Mesodermal cell (in vitro differentiated cells): ENCODE results near the gene INPP4B.

ENCODE experiments used
- H3K27ac ChIP-seq: 2 replicates; pipeline ENCODE4 v1.7.0; 2013; ENCODE audit warnings: mild to moderate bottlenecking, low read depth, low read length, moderate library complexity; ENCODE audit not compliant: severe bottlenecking
- H3K36me3 ChIP-seq: 2 replicates; pipeline ENCODE4 v1.7.1; 2013; ENCODE audit warnings: mild to moderate bottlenecking, low read length, moderate library complexity; ENCODE audit not compliant: control insufficient read depth, insufficient read depth
- H3K4me1 ChIP-seq: one replicate; pipeline ENCODE4 v1.7.1; 2013; ENCODE audit warnings: mild to moderate bottlenecking, low read length; ENCODE audit not compliant: insufficient read depth, control insufficient read depth, poor library complexity, severe bottlenecking
- H3K4me3 ChIP-seq: 2 replicates; pipeline ENCODE4 v1.7.0; 2013; ENCODE audit warnings: low read length, control low read depth, mild to moderate bottlenecking; ENCODE audit not compliant: insufficient read depth, poor library complexity, severe bottlenecking; ENCODE audit errors: extremely low read depth
- H3K9me3 ChIP-seq: 2 replicates; pipeline ENCODE4 v1.7.1; 2013; ENCODE audit warnings: mild to moderate bottlenecking, low read length, moderate library complexity; ENCODE audit not compliant: control insufficient read depth
- WGBS, 2 experiments: methylation state at CpG; one replicate each; pipeline ENCODE4 v1.1.5; 2013; ENCODE audit warnings: missing lambda C conversion rate in 2 of 2; ENCODE audit not compliant: insufficient coverage in 2 of 2; 5-methylcytosine and 5-hydroxymethylcytosine counted together

Gene INPP4B

DNA sequence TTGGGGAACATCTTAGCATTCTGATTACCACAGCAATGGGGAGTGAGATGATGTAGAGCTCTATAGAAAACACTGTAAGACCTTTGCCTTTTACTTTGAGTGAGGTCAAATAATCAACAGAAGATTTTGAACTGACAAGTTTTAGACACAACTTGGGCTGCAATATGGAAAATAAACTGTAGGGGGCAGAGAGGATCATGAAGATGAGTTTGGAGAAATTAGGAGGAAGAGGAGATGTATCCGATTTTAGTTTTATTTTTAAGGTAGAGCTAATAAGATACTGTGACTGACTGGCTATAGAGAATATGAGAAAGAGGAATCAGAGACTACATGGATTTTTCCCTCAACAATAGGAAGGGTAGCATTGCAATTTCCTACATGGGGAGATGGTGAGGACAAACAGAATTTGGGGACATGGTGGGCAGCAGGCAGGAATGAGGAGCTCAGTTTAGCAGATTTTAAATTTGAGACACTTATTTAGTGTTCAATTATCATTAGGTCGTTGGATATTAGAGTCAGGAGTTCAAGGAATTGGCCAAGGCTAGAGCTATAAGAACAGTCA, 563.1 kb downstream of the INPP4B start:
- H3K4me3 ChIP-seq, result no peak overlapping the region
- WGBS, 2 experiments, result 10 to 29% methylated on average over 1 to 2 of the region's 2 CpGs

GRCh38 chr4:142281999-142282398, 564.1 kb downstream of the INPP4B start:
- WGBS, 2 experiments, result no CpG with 5 or more reads among the region's 1 CpG
- Histone ChIP-seq H3K27ac (no peak overlapping the region), H3K36me3 (no peaks in the 10 kb centered on the region), H3K4me3 (no peak overlapping the region), H3K9me3 (no peaks in the 10 kb centered on the region), H3K4me1 (peaks cover 9% of the 10 kb centered on the region)

More for the DNA sequence above, 563.1 kb downstream of the INPP4B start:
- peaks cover 7% of the 10 kb centered on the region for H3K4me1 ChIP-seq
- H3K9me3 ChIP-seq, result no peaks in the 10 kb centered on the region
- no peak overlapping the region for H3K27ac ChIP-seq
- H3K36me3 ChIP-seq, result no peaks in the 10 kb centered on the region

GRCh38 chr4:142278663-142279062, 567.4 kb downstream of the INPP4B start:
- no peak overlapping the region for H3K27ac ChIP-seq
- no peaks in the 10 kb centered on the region for H3K36me3 ChIP-seq
- no peak overlapping the region for H3K4me3 ChIP-seq
- H3K9me3 ChIP-seq, result no peaks in the 10 kb centered on the region
- peaks cover 14% of the 10 kb centered on the region for H3K4me1 ChIP-seq

- no CpG with 5 or more reads among the region's 1 CpG for WGBS, 2 experiments
- H3K4me3 ChIP-seq, result no peak overlapping the region
- no peaks in the 10 kb centered on the region for H3K9me3 ChIP-seq
Observed at GRCh38 chr4:142278171-142278570, 567.9 kb downstream of the INPP4B start.

GRCh38 chr4:142274137-142274536, 572.0 kb downstream of the INPP4B start:
- Histone ChIP-seq H3K9me3 (no peaks in the 10 kb centered on the region), H3K27ac (no peak overlapping the region), H3K4me3 (no peak overlapping the region), H3K4me1 (peaks cover 14% of the 10 kb centered on the region), H3K36me3 (no peaks in the 10 kb centered on the region)
- WGBS, 2 experiments, result no CpG with 5 or more reads among the region's 1 CpG

More at GRCh38 chr4:142278171-142278570, 567.9 kb downstream of the INPP4B start:
- H3K27ac ChIP-seq, result no peak overlapping the region
- H3K36me3 ChIP-seq, result no peaks in the 10 kb centered on the region
- H3K4me1 ChIP-seq, result peaks cover 14% of the 10 kb centered on the region

- H3K27ac ChIP-seq, result no peak overlapping the region
- H3K36me3 ChIP-seq, result no peaks in the 10 kb centered on the region
- no peak overlapping the region for H3K4me3 ChIP-seq
- no peaks in the 10 kb centered on the region for H3K9me3 ChIP-seq
- H3K4me1 ChIP-seq, result peaks cover 5% of the 10 kb centered on the region
Observed at GRCh38 chr4:142272452-142272851, 573.6 kb downstream of the INPP4B start.

GRCh38 chr4:142271832-142272231, 574.3 kb downstream of the INPP4B start:
- Histone ChIP-seq H3K4me1 (peaks cover 5% of the 10 kb centered on the region), H3K36me3 (no peaks in the 10 kb centered on the region), H3K27ac (no peak overlapping the region), H3K9me3 (no peaks in the 10 kb centered on the region), H3K4me3 (no peak overlapping the region)
- 88% methylated on average over 1 of the region's 3 CpGs; no CpG with 5 or more reads in 1 of the 2 experiments for WGBS, 2 experiments

GRCh38 chr4:142267101-142267500, 579.0 kb downstream of the INPP4B start:
- Histone ChIP-seq H3K4me1 (peaks cover 5% of the 10 kb centered on the region), H3K9me3 (no peaks in the 10 kb centered on the region), H3K27ac (no peak overlapping the region), H3K36me3 (no peaks in the 10 kb centered on the region), H3K4me3 (no peak overlapping the region)
- 80% methylated on average over 1 of the region's 3 CpGs; no CpG with 5 or more reads in 1 of the 2 experiments for WGBS, 2 experiments

- WGBS, 2 experiments, result 100% methylated on average over 1 of the region's 2 CpGs; no CpG with 5 or more reads in 1 of the 2 experiments
- H3K27ac ChIP-seq, result peak overlapping the region; percentile 1
Observed at GRCh38 chr4:142265946-142266345, 580.2 kb downstream of the INPP4B start.

GRCh38 chr4:142265536-142265935, 580.6 kb downstream of the INPP4B start:
- peaks cover 5% of the 10 kb centered on the region for H3K4me1 ChIP-seq
- H3K27ac ChIP-seq, result peak overlapping the region; percentile 1
- H3K36me3 ChIP-seq, result no peaks in the 10 kb centered on the region
- no peaks in the 10 kb centered on the region for H3K9me3 ChIP-seq
- WGBS, 2 experiments, result 92% methylated on average over 2 of the region's 3 CpGs; no CpG with 5 or more reads in 1 of the 2 experiments
- no peak overlapping the region for H3K4me3 ChIP-seq

More at GRCh38 chr4:142265946-142266345, 580.2 kb downstream of the INPP4B start:
- Histone ChIP-seq H3K36me3 (no peaks in the 10 kb centered on the region), H3K4me3 (no peak overlapping the region), H3K9me3 (no peaks in the 10 kb centered on the region), H3K4me1 (peaks cover 5% of the 10 kb centered on the region)

DNA sequence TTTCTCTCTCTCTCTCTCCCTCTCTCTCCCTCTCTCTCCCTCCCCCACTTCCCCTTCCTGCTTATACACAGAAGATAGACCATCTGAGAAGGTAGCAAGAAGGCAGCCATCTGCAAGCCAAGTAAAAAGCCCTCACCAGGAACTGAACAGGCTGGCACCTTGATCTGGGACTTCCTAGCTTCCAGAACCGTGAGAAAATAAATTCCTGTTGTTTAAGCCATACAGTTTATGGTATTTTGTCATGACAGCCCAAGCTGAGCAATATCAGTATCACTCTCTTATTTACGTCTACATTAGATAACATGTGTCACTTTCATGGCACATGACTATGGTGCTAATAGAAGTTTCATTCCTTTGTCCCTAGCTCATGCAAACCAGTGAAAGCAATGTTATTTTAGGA, 581.1 kb downstream of the INPP4B start:
- 83% methylated on average over 1 of the region's 2 CpGs; no CpG with 5 or more reads in 1 of the 2 experiments for WGBS, 2 experiments
- Histone ChIP-seq H3K9me3 (no peaks in the 10 kb centered on the region), H3K4me3 (no peak overlapping the region), H3K27ac (peak overlapping the region; percentile 33), H3K4me1 (peaks cover 5% of the 10 kb centered on the region), H3K36me3 (no peaks in the 10 kb centered on the region)
